22Rv1 (cell line): ENCODE results near the gene AGFG2.

ENCODE experiments used
- CTCF ChIP-seq: fragments of 450-650 bp; IDR thresholded peaks from 2 replicates; pipeline ENCODE4 v1.5.1; 2017; ENCODE audit warnings: mild to moderate bottlenecking
- ZFX ChIP-seq: fragments of 450-650 bp; IDR thresholded peaks from 2 replicates; pipeline ENCODE4 v1.6.1; 2017; ENCODE audit warnings: antibody characterized with exemption, borderline replicate concordance

- TF ChIP-seq ZFX (no peak), CTCF (no peak)
Observed at GRCh38 chr7:100568176-100568895, 29.3 kb downstream of the AGFG2 start.
